Tibial nerve (tissue), 4 donors: Measurements from ENCODE around the gene PALM. TPM values are rescaled to one million over a fixed set of nuclear protein-coding genes. Genes with fewer than 3 reads are reported as not detected.

Source experiments
- DNase-seq, 2 donors: peaks; one replicate each; pipeline ENCODE4 v3.0.0-alpha.2; 2019; ENCODE audit warnings: low spot score in 2 of 2
- H3K27ac ChIP-seq, 4 donors: fragments of 200-600 bp; sonication (generic) in 3 of 4; one replicate each; pipeline ENCODE4 v1.5.1; 2017 to 2019; ENCODE audit warnings: mild to moderate bottlenecking in 1 of 4
- H3K27me3 ChIP-seq, 2 donors: fragments of 200-600 bp; sonication (generic) in 1 of 2; one replicate each; pipeline versions ENCODE4 v1.5.1 to v1.6.0; 2017 to 2019
- H3K36me3 ChIP-seq, 3 donors: fragments of 200-600 bp; sonication (generic); one replicate each; pipeline ENCODE4 v1.5.1; 2018 to 2019
- H3K4me1 ChIP-seq, 4 donors: fragments of 200-600 bp; sonication (generic) in 3 of 4; one replicate each; pipeline ENCODE4 v1.5.1; 2017 to 2019
- H3K4me3 ChIP-seq, 4 donors: fragments of 200-600 bp; sonication (generic) in 3 of 4; one replicate each; pipeline ENCODE4 v1.5.1; 2017 to 2019; ENCODE audit warnings: mild to moderate bottlenecking in 1 of 4, moderate library complexity in 1 of 4
- H3K9me3 ChIP-seq, 4 donors: fragments of 200-600 bp; sonication (generic) in 3 of 4; one replicate each; pipeline ENCODE4 v1.5.1; 2017 to 2019
- CTCF ChIP-seq, 5 experiments: fragments of 200-600 bp in 3 of 5; fragments of 450-650 bp in 2 of 5; sonication (generic) in 3 of 5; IDR thresholded peaks; one replicate each; pipeline ENCODE4 v1.5.1; 2016 to 2019; ENCODE audit warnings: antibody characterized with exemption in 5 of 5, mild to moderate bottlenecking in 3 of 5, moderate library complexity in 2 of 5
- EP300 ChIP-seq, 2 donors: sonication (generic); formaldehyde crosslinking; IDR thresholded peaks; one replicate each; pipeline ENCODE4 v1.6.1; 2017; ENCODE audit warnings: antibody characterized with exemption in 2 of 2, mild to moderate bottlenecking in 1 of 2
- POLR2A ChIP-seq, 2 donors: fragments of 450-650 bp; IDR thresholded peaks; one replicate each; pipeline ENCODE4 v1.6.1; 2017; ENCODE audit warnings: antibody characterized with exemption in 2 of 2, mild to moderate bottlenecking in 2 of 2, moderate library complexity in 2 of 2
- WGBS, 2 donors: methylation state at CpG; one replicate each; pipeline ENCODE4 v1.1.5; 2018; 5-methylcytosine and 5-hydroxymethylcytosine counted together
- total RNA-seq, 4 donors: library from RNA; depleted of rRNA; stranded (reverse); fragments of >200 nt; gene quantifications; one replicate each; pipeline ENCODE4 v1.1.0, GENCODE V29; 2016

The PALM gene
- total RNA-seq, 4 donors from 2014 or later: 65.7 to 101 (median 98.0) TPM

- no peak overlapping the region for H3K27ac ChIP-seq
- DNase-seq: no peak
- 74 to 77% methylated on average over 9 of the region's 9 CpGs for WGBS, 2 donors
Measured at GRCh38 chr19:670609-671075, 38.1 kb upstream of the PALM start.

GRCh38 chr19:674282-675151, 34.2 kb upstream of the PALM start:
- no peak overlapping the region for H3K4me3 ChIP-seq
- no peaks in the 10 kb centered on the region for H3K9me3 ChIP-seq
- peak in 1 of 2 donors; percentile 15 for TF ChIP-seq POLR2A (IDR thresholded peaks at IDR 0.05)
- TF ChIP-seq CTCF (IDR thresholded peaks at IDR 0.05): no peak
- TF ChIP-seq EP300 (IDR thresholded peaks at IDR 0.05): peak in 1 of 2 donors; percentile 59
- H3K36me3 ChIP-seq: no peaks in the 10 kb centered on the region
- H3K27ac ChIP-seq: peak overlapping the region; percentile 94 to 99 (median 96)
- no peak for DNase-seq
- no peaks in the 10 kb centered on the region for H3K27me3 ChIP-seq
- H3K4me1 ChIP-seq: peaks cover 0 to 73% (median 34%) of the 10 kb centered on the region in 4 donors
- WGBS, 2 donors: 24 to 25% methylated on average over 29 of the region's 38 CpGs

More at GRCh38 chr19:670609-671075, 38.1 kb upstream of the PALM start:
- Histone ChIP-seq H3K9me3 (no peaks in the 10 kb centered on the region), H3K4me3 (no peak overlapping the region), H3K27me3 (no peaks in the 10 kb centered on the region), H3K4me1 (peaks cover 0 to 39% (median 18%) of the 10 kb centered on the region in 4 donors), H3K36me3 (no peaks in the 10 kb centered on the region)
- TF ChIP-seq EP300 (IDR thresholded peaks at IDR 0.05) (no peak), CTCF (IDR thresholded peaks at IDR 0.05) (peak in 1 of 5 experiments; percentile 22)

- Histone ChIP-seq H3K4me3 (peak overlapping the region; percentile 25 to 90 (median 64)), H3K36me3 (no peaks in the 10 kb centered on the region), H3K27ac (peak overlapping the region; percentile 94 to 99 (median 96)), H3K27me3 (no peaks in the 10 kb centered on the region), H3K9me3 (no peaks in the 10 kb centered on the region), H3K4me1 (peaks cover 0 to 71% (median 40%) of the 10 kb centered on the region in 4 donors)
- TF ChIP-seq EP300 (IDR thresholded peaks at IDR 0.05) (no peak), POLR2A (IDR thresholded peaks at IDR 0.05) (no peak), CTCF (IDR thresholded peaks at IDR 0.05) (no peak)
- WGBS, 2 donors: 6 to 22% methylated on average over 10 to 13 of the region's 31 CpGs
- no peak for DNase-seq
Measured at GRCh38 chr19:676007-676338, 32.8 kb upstream of the PALM start.

- no peak for TF ChIP-seq CTCF (IDR thresholded peaks at IDR 0.05)
- TF ChIP-seq POLR2A (IDR thresholded peaks at IDR 0.05): peak; percentile 47 to 64
- TF ChIP-seq EP300 (IDR thresholded peaks at IDR 0.05): peak in 1 of 2 donors; percentile 72
- Histone ChIP-seq H3K36me3 (peaks cover 0 to 4% (median 0%) of the 10 kb centered on the region in 3 donors), H3K27ac (peak within 1 kb of the TSS; percentile 94 to 99 (median 96)), H3K4me3 (peak within 1 kb of the TSS; percentile 50 to 90 (median 70)), H3K4me1 (peaks cover 0 to 75% (median 43%) of the 10 kb centered on the region in 4 donors), H3K27me3 (no peaks in the 10 kb centered on the region), H3K9me3 (no peaks in the 10 kb centered on the region)
- WGBS, 2 donors: 3 to 4% methylated on average over 12 to 43 of the region's 63 CpGs
- DNase-seq: peak in 1 of 2 donors; percentile 44
Measured at GRCh38 chr19:676339-677105, 32.2 kb upstream of the PALM start, which contains the start of gene FSTL3. Gene FSTL3 (plus strand): TSS chr19:676392. CDS start chr19:676424, 32 bp downstream.
